ENCODE data around the gene C11orf86.

- no peak for TF ChIP-seq CTCF (IDR thresholded peaks at IDR 0.05; ENCODE audit: control extremely low read depth in 1 of 3, insufficient read depth in 1 of 3, low read depth in 1 of 3, low read length in 3 of 3)
- TF ChIP-seq RAD21 (IDR thresholded peaks at IDR 0.05 in 1 of 2, conservative IDR thresholded peaks at IDR 0.05 in 1 of 2; ENCODE audit: low read depth in 2 of 2, low read length in 2 of 2): no peak
Observed at GRCh38 chr11:66970807-66971442, 4.2 kb upstream of the C11orf86 start.
